Activated naive CD4-positive, alpha-beta T cell (primary cell): ENCODE results near the gene PEPD.

Source experiments
- DNase-seq, 4 experiments: peaks; one replicate each; lab custom pipeline; 2025; lab: John Stamatoyannopoulos, UW

The PEPD gene

DNA sequence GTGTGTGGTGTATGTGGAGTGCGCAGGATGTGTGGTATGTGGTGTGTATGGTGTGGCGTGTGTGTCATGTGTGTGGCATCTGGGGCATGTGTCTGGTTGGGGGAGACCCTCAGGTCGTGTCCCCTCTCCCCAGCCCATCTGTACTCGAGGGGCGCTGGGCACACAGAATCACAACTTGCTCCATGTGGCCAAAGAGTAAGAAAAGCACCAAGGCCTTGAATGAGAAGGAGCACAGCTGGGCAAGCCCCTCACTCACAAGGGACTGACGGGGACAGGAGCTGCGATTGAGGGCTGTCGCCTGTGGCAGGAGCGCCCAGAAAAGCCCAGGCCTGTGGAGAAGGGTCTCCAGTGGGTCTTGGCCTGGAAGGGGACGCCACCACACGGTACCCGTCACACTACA, 62.8 kb downstream of the PEPD start:
- no peak for DNase-seq

DNA sequence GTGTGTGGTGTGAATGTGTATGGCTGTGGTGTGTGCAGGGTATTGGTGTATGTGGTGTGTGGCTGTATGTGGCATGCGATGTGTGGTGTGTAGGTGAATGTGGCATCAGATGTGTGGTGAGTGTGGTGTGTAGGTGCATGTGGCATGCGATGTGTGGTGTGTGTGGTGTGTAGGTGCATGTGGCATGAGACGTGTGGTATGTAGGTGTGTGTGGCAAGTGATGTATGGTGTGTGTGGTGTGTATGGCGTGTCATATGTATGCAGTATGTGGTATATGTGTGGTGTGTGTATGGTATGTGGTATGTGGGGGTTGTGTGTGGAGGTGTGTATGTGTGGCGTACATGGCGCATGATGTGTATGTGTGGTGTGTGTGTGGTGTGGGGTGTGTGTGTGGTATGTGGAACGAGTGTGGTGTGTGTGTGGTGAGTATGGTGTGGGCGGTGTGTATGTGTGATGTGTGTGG, 63.4 kb downstream of the PEPD start:
- no peak for DNase-seq

DNA sequence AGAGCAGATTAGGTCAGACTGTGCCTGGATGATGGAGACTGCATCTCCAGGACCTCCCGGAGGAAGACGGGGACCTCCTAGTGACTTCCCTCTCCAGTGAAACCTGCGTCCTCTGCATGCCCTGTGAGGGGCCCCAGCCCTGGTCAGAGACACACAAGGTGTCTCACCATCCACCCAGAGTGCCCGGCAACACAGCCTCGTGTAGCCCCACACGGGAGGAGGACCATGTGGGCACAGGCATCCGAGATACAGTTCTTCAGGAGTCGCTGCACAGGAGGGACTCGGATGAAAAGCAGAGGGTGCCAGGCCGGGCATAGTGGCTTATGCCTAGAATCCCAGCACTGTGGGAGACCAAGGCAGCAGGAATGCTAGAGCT, 64.8 kb downstream of the PEPD start:
- no peak for DNase-seq

DNA sequence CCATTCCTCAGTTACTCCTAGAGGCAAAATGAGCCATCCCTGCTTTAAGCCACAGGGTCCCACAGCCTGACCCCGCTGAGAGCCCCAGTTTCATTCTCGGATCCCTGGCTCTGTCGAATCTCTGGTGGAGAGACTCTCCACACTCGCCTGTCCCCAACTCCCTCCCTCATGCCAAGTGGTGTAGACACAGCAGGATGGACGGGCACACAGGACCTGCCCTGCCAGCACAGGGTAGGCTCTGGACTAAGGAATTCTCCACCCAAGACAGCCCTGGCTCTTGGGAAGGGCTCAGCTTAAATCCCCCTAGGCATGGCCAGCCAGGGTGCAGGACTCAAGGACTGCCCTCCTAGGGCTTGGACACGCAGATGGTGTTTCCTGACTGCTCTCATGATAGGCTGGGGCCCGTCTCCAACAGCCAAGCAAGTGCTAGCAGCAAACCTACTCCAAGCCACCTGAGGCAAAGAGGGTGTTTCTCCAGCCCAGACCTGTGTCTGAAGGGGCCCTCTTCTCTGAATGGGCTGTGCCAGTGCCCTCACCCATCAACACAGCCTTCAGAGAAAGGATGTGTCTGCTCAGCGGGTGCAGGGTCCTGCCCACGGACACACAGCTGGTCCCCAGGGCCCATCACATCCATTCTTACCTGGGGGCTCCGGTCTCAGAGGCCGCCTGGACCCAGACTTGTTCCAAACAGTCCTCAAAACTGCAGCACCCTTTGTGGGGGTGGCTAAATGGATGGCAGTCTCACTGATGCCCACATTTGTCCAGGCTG, 65.3 kb downstream of the PEPD start:
- no peak for DNase-seq

DNA sequence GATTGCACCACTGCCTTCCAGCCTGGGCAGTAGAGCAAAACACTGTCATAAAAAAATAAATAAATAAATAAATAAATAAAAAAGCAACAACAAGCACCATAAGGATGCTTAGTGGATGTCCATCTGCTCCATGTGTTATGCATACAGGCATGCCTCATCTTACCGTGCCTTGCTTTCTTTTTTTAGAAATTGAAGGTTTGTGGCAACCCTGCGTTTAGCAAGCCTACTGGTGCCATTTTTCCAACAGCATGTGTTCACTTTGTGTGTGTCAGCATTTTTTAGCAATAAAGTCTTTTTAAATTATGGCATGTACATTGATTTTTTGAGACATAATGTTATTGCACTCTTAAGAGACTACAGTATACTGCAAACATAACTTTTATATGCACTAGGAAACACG, 68.3 kb downstream of the PEPD start:
- DNase-seq: no peak

DNA sequence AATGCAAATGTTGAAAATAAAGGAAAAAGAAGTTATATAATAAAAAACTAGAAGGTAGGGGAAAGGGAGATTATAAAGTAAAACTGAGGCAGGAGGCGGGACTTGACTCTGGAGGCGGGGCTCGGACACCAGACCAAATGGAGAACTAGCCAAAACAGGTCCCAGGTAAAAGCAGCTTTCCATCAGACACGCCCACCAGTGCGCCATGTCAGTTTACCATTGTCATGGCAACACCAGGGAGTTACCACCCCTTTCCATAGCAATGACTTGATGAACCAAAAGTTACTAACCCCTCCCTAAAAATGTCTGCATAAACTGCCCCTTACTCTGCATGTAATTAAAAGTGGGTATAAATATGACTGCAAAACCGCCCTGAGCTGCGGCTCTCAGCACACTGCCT, 70.9 kb downstream of the PEPD start:
- no peak for DNase-seq

DNA sequence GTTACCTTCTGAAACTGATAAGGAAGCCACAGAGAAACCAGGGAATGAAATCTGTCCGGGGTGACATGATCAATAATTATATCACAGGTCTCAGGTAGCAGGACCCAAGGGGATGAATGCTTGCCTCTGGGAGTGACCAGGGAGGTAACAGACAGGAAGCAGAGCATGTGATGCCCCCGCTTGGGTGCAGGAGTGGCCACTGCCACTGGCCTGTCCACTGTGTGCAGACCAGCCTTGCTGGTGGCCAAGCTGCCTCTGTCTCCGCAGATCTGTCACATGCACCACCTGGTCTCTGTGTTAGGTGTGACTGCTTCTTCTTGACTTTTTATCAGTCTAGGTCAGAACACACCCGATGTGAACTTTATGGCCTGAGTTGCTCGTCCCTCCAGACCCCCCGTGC, 71.8 kb downstream of the PEPD start:
- no peak for DNase-seq

DNA sequence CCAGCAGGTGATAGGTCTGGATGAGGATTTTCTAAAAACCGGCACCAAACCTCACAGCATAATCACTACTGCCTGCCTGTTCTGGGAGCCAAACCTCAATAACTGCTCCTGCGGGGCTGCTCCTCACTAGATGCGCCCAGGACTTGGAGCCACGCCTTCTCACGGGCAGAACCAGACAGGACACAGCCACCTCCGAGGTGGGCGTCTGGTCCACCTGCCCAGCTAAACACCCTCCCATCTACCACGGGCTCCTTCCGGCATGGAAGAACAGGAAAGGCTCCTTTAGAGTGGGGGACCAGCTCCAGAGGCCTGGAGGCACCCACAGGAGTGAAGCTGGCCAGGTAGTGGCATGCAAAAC, 73.5 kb downstream of the PEPD start:
- no peak for DNase-seq

DNA sequence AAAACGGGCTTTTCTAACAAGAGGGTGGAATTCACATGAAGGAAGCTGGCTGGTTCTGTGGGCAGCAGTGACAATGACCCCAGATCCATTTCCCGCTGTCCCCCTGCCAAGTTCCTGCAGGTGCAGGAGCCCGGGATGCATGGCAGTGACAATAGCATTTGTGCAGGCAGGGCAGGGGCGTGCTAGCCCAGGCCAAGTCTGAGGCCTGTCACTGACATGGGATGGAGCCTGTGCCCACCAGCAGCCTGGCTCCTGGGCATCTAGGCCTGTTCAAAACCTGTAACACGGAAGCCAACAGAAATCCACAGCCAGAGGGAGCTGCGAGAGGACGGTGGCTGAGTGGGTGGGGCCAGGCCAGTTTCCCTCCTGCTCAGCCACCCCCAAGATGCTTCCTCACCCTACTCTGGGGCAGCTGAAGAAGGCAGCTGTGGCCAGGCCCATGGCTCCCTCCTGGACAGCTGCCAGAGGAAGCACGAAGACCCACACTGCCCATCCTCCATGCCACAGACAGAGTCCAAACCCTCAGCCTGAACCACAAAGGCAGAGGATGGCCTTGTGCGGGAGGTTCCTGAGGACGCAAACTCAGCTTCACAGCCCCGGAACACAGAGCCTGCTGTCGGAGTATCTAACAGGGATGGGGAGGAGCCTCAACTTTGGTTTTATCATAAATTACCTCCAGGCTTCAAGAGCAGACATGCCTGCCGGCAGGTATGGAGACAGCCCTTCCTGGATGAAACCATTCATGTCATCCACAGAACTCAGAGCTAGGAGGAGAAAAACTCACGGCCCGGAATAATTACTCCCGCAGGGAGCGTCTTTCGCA, 74.0 kb downstream of the PEPD start:
- DNase-seq: no peak

DNA sequence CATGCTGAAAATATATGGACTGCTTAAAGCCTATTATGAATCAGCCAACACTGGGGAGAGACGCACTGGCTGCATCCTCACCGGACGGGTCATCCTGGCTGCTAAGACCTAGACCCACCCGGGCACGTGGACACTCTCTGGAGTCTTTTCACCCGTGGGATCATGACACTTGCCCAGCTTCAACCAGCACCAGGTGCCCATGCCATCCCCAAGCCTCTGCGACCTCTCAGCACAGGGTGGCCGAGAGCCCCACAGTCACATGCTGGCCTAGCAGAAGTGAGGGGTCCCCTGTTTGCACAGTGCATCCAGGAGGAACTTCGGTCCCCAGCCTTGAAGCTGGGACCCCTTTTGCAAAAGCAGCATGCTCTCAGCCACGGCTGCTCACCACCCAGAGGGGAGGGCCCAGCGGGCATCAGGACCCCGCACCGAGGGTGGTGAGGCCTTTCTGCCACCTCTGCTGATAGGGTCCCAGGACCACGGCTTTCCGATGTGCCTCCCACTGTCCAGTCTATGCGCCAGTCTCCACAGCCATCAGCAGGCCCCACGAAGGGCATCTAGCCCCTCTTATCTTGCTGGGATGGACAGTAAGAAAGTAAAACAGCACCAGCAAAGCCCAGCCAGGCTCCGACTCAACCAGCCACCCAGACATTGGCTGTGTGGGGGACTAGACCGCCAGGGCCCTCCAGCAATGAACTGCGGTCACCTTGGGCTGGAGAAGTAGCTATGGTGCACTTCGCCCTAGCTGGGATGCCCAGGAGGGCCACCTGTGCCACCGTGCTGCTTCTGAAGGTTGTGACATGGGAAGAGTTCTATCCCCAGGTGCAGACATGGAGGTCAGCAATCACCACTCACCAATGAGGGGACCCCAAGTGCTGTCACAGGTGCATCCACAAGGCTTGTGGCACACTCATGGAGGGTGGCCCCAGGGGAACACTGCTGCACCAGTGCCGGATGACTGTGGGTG, 75.0 kb downstream of the PEPD start:
- no peak for DNase-seq

DNA sequence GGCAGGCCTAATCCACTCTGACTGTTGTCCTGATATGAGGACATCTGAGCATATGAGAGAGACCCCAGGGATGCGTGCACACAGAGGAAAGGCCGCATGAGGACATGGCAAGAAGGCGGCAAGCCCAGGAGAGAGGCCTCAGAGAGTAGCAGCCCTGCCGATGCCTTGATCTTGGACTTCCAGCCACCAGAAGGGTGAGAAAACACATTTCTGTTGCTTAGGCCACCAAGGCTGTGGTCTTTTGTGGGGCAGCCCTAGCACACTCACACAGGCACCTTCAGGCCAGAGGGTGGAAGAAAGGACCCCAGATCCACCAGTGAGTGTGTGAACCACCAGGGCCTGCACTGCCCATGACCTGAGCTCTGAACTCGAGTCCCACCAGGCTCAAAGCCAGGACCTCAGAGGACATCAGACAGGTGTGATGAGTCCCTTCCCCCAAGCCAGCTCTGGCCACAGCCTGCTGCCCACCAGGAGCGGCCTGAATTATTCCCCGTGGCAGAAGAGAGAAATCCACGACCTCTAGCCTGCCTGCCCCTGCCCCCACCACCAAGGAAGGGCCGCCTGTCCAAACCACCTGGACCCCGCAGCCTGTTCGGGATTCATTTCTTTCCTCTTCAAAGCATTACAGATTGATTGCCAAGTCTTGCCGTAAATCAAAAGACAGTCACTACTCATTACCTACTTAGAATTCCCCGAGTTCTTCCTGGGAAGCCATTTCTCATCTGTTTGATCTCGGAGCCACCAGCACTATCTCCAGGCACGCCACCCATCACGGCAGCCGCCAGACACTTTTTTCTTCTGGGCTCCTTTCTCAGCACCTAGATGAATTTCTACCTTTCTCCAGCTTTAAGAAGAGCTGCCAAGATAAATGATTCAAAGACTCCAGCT, 75.9 kb downstream of the PEPD start:
- no peak for DNase-seq

DNA sequence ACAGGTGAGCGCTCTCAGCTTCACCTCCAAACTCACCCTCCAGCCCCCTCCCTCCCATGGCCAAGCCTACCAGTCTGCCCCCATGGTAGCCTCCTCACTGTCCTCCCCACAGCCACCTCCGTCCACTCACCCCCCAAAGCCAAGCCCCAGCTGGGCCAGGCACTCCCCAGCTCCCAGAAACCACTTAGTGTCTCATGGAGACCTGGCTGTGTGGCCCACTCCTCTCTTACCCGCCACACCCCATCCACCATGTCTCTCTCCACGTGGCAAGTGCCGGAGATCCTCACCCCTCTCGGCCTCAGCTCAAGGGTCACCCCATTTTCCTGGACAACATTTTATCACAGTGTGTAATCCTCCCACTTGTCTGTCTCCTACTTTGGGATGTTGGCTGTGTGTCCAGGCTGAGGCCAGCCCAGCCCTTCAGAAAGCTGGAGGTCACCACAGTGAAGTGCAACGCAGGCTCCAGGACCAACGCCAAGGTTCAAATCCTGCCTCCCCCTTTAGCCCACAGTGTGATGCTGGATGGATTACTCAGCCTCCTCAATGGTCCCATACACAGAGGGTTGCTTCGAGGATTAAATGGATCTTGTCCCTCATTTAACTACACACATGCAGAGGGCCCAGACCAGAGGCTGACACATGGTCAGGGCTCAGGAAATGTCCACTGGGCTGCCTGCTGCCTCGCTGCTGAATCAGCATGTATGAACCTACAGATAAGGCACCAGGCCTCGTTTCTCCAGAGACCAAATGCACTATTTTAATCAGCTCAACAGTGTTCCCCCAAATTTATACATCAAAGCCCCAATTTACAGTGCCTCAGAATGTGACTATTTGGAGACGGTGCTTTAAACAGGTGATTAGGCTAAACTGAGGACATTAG, 76.8 kb downstream of the PEPD start:
- no peak for DNase-seq

DNA sequence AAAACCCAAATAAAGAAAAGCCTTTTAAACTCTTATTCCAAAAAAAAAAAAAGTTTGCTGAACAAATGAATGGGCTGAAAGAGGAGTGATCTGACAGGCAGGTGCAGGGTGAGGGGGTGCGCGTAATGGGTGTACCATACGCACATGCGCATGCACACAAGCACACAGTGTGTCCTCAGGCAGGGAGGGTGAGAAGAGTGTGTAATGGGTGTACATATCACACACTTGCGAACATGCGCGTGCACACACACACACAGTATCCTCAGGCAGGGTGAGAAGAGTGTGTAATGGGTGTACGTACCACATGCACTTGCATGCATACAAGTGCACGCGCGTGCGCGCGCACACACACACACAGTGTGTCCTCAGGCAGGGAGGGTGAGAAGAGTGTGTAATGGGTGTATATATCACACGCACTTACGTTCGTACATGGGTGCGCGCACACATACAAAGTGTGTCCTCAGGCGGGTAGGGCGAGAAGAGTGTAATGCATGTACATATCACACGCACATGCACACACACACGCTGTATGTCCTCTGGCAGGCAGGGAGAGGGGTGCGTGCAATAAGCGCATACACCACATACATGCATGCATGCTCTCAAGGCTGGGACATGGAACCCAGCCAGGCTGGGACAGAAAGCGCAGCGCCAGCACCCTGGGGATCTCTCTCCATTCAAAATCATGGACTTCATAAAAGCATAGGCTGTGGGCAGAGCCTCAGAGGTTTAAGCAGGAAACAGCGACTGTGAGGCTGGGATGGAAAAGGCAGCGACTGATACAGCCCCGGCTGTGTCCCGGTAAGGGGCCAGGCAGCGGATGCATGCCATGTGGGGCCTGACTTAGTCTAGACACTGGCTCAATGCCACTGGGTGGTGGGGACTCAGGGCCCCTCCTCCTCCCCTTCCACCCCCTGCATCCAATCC, 77.7 kb downstream of the PEPD start:
- no peak for DNase-seq

DNA sequence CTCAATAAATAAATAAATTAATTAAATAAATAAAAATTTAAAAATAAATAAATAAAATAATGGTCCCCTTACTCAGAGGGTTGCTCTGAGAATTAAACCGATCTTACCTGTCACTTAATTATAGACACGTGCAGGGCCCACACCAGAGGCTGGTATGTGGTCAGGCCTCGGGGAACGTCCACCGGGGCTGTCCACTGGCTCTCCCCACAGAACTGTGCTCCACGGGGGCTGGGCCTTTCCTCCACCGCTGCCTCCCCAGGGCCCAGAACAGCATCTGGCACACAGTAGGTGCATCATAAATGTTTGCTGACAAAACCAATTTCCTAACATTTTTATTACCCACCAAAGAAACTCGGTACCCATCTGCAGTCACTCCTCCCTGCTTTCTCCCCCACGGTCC, 78.9 kb downstream of the PEPD start:
- no peak for DNase-seq

DNA sequence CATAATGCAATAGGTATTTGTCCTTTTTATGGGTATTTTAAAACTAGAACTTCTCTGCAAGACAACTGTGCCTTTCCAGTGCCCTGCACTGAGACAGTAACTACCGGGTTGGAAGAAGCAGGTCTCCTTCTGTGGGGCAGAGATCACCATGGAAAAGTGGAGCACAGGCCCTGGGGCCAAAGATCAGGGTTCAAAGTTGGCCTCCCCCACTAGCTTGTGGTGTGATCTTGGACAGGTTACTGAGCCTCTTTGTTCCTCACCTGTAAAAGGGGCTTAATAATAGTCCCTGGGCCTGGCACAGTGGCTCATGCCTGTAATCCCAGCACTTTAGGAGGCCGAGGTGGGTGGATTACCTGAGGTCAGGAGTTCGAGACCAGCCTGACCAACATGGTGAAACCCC, 79.8 kb downstream of the PEPD start:
- no peak for DNase-seq

DNA sequence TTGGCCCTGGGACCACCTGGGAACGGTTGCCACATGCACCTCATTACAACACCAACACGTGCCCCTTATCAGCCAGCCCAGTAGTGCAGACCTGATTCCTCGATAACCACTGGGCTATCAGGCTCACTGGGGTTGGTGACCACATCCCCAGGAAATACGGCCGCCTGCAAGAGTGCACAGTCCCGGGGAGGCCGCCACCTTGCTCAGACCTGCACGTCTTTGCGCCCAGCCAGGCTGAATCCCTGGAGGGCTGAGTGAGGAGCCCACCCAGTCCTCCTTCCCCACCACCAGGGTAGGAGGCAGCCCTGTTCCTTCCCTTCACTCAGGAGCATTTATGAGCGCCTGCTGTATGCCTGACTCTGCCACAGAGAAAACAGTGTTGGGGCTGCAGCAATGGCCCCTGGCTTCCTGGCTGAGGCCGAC, 80.3 kb downstream of the PEPD start:
- DNase-seq: no peak

DNA sequence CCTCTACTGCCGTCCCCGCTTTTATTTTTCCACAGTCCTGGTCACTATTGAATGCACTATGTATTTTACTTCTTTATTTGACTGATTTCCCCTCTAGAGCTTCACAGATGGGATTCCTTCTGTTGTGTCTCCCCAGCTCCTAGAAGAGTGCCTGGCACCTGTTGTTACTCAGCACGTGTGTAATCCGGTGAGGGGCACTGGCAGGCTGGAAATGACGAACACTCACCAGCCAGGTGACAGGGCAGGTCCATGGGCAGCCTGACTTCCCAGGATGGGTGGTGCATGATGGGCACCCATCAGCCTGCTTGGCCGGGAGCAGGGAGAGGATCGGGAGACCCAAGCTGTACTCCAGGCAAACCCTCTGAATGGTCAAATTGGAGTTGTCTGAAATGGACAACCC, 80.9 kb downstream of the PEPD start:
- DNase-seq: no peak

DNA sequence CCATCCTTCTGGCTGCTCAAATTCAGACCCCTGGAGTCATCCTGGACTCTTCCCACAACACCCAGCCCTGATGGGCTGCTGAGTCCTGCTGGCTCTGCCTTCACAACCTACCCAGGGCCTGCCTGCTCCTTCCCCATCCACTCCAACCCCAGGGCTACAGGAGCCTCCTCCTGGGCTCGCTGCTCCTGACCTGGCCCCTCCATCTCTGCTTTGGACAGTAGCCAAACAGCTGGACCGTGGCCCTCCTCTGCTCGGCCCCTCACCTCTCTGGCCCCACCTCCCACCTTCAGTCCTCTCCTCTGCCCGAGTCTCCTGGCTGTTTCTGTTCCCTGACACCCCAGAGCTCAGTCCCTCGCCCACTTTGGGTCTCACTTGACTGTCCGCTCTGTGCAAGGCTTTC, 81.3 kb downstream of the PEPD start:
- no peak for DNase-seq
